ENCODE data around the gene SCAMP4.

- TF ChIP-seq CTCF (conservative IDR thresholded peaks at IDR 0.05 in 1 of 2, IDR thresholded peaks at IDR 0.05 in 1 of 2; ENCODE audit: low read depth in 1 of 2, low read length in 2 of 2) = no peak
- TF ChIP-seq EZH2 (IDR thresholded peaks at IDR 0.05; ENCODE audit: low read length, missing control alignments) = no peak
Measured at GRCh38 chr19:1950640-1951039, 45.4 kb downstream of the SCAMP4 start.

Data from fibroblast of lung (primary cell).